ENCODE data around the gene EVA1B. TPM values are rescaled to one million over a fixed set of nuclear protein-coding genes. Genes with fewer than 3 reads are reported as not detected.
A peak's percentile ranks its signal among the peaks of the same experiment; 100 is the strongest.

Gene EVA1B
- total RNA-seq, 1 donor from 2014 or later, result 101 TPM

- H3K4me1 ChIP-seq, result peaks cover 23% of the 10 kb centered on the region
- peak overlapping the region; percentile 81 for H3K27ac ChIP-seq
- no peaks in the 10 kb centered on the region for H3K27me3 ChIP-seq
- no peak for TF ChIP-seq POLR2AphosphoS5 (IDR thresholded peaks at IDR 0.05; ENCODE audit: insufficient read depth in 1 of 2, low read depth in 1 of 2)
- no peak for TF ChIP-seq POLR2A (IDR thresholded peaks at IDR 0.05)
- TF ChIP-seq, protein P1, sequence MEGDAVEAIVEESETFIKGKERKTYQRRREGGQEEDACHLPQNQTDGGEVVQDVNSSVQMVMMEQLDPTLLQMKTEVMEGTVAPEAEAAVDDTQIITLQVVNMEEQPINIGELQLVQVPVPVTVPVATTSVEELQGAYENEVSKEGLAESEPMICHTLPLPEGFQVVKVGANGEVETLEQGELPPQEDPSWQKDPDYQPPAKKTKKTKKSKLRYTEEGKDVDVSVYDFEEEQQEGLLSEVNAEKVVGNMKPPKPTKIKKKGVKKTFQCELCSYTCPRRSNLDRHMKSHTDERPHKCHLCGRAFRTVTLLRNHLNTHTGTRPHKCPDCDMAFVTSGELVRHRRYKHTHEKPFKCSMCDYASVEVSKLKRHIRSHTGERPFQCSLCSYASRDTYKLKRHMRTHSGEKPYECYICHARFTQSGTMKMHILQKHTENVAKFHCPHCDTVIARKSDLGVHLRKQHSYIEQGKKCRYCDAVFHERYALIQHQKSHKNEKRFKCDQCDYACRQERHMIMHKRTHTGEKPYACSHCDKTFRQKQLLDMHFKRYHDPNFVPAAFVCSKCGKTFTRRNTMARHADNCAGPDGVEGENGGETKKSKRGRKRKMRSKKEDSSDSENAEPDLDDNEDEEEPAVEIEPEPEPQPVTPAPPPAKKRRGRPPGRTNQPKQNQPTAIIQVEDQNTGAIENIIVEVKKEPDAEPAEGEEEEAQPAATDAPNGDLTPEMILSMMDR (IDR thresholded peaks at IDR 0.05), result no peak
- no peaks in the 10 kb centered on the region for H3K9me3 ChIP-seq
- intact Hi-C loops (cut with DNase I), result no loop called here
- no peak for DNase-seq (ENCODE audit: extremely low spot score in 2 of 2)
- H3K36me3 ChIP-seq, result peaks cover 0 to 20% of the 10 kb centered on the region in 2 donors
- H3K4me3 ChIP-seq, result peak overlapping the region; percentile 59 to 81
Observed at GRCh38 chr1:36307601-36308330, 15.7 kb downstream of the EVA1B start.

- intact Hi-C loops (cut with DNase I), result no loop called here
- Histone ChIP-seq H3K4me1 (peaks cover 23% of the 10 kb centered on the region), H3K36me3 (peaks cover 0 to 28% of the 10 kb centered on the region in 2 donors), H3K27me3 (no peaks in the 10 kb centered on the region), H3K27ac (peak overlapping the region; percentile 81), H3K4me3 (peak overlapping the region; percentile 59 to 81), H3K9me3 (no peaks in the 10 kb centered on the region)
- TF ChIP-seq POLR2A (IDR thresholded peaks at IDR 0.05) (peak in 1 of 2 donors; percentile 71), POLR2AphosphoS5 (IDR thresholded peaks at IDR 0.05; ENCODE audit: insufficient read depth in 1 of 2, low read depth in 1 of 2) (peak; percentile 19 to 95)
- TF ChIP-seq, protein P1 (IDR thresholded peaks at IDR 0.05), result no peak
- no peak for DNase-seq (ENCODE audit: extremely low spot score in 2 of 2)
Observed at GRCh38 chr1:36306902-36307456, 16.5 kb downstream of the EVA1B start.

GRCh38 chr1:36306210-36306901 lies 17.1 kb downstream of the EVA1B start, which contains the start of gene SH3D21:
SH3D21 (plus strand) TSS chr1:36306368; CDS start chr1:36306421, 53 bp downstream.
- Histone ChIP-seq H3K27me3 (no peaks in the 10 kb centered on the region), H3K36me3 (peaks cover 0 to 34% of the 10 kb centered on the region in 2 donors), H3K4me1 (peaks cover 23% of the 10 kb centered on the region), H3K4me3 (peak within 1 kb of the TSS; percentile 59 to 81), H3K9me3 (no peaks in the 10 kb centered on the region), H3K27ac (peak within 1 kb of the TSS; percentile 81)
- peak in 1 of 2 donors; percentile 11 for TF ChIP-seq POLR2AphosphoS5 (IDR thresholded peaks at IDR 0.05; ENCODE audit: insufficient read depth in 1 of 2, low read depth in 1 of 2)
- TF ChIP-seq, protein P1 (IDR thresholded peaks at IDR 0.05), result no peak
- DNase-seq (ENCODE audit: extremely low spot score in 2 of 2), result no peak
- intact Hi-C loops (cut with DNase I), result no loop called here

GRCh38 chr1:36305915-36306209 lies 17.6 kb downstream of the EVA1B start:
- Histone ChIP-seq H3K4me1 (peaks cover 27% of the 10 kb centered on the region), H3K4me3 (peak overlapping the region; percentile 59 to 81), H3K27ac (peak overlapping the region; percentile 81), H3K9me3 (no peaks in the 10 kb centered on the region), H3K27me3 (no peaks in the 10 kb centered on the region), H3K36me3 (peaks cover 0 to 39% of the 10 kb centered on the region in 2 donors)
- intact Hi-C loops (cut with DNase I), result no loop called here
- TF ChIP-seq POLR2AphosphoS5 (IDR thresholded peaks at IDR 0.05; ENCODE audit: insufficient read depth in 1 of 2, low read depth in 1 of 2), result no peak
- TF ChIP-seq POLR2A (IDR thresholded peaks at IDR 0.05), result no peak
- TF ChIP-seq, protein P1 (IDR thresholded peaks at IDR 0.05), result no peak
- DNase-seq (ENCODE audit: extremely low spot score in 2 of 2), result no peak
